Hepatocyte (in vitro differentiated cells): ENCODE results near the gene PKNOX2. TPM values are rescaled to one million over a fixed set of nuclear protein-coding genes. Genes with fewer than 3 reads are reported as not detected.
A peak's percentile ranks its signal among the peaks of the same experiment; 100 is the strongest.

ENCODE experiments used
- DNase-seq: peaks from one replicate; pipeline ENCODE4 v3.0.0-alpha.2; 2016; ENCODE audit warnings: low spot score
- H2AFZ ChIP-seq: fragments of 200-600 bp; sonication (generic); 2 replicates; pipeline ENCODE4 v1.6.0; 2016; ENCODE audit warnings: antibody characterized with exemption, mild to moderate bottlenecking
- H3K27ac ChIP-seq: fragments of 200-600 bp; sonication (generic); 2 replicates; pipeline ENCODE4 v1.5.1; 2016; ENCODE audit warnings: mild to moderate bottlenecking
- H3K27me3 ChIP-seq: fragments of 200-600 bp; sonication (generic); 2 replicates; pipeline ENCODE4 v1.6.1; 2016
- H3K36me3 ChIP-seq: fragments of 200-600 bp; sonication (generic); replicated peaks from 2 replicates; pipeline ENCODE4 v1.5.1; 2016; ENCODE audit warnings: low read depth; ENCODE audit not compliant: insufficient read depth
- H3K4me1 ChIP-seq: fragments of 200-600 bp; sonication (generic); 2 replicates; pipeline ENCODE4 v1.5.1; 2016; ENCODE audit warnings: mild to moderate bottlenecking, moderate library complexity; ENCODE audit not compliant: insufficient read depth
- H3K4me2 ChIP-seq: fragments of 200-600 bp; sonication (generic); 2 replicates; pipeline ENCODE4 v1.6.0; 2016
- H3K4me3 ChIP-seq: fragments of 200-600 bp; sonication (generic); 2 replicates; pipeline ENCODE4 v1.5.1; 2016; ENCODE audit warnings: mild to moderate bottlenecking
- H3K79me2 ChIP-seq: fragments of 200-600 bp; sonication (generic); 2 replicates; pipeline ENCODE4 v1.6.0; 2017; ENCODE audit warnings: mild to moderate bottlenecking
- H3K9me2 ChIP-seq: fragments of 200-600 bp; sonication (generic); replicated peaks from 2 replicates; pipeline ENCODE4 v1.6.0; 2017; ENCODE audit warnings: mild to moderate bottlenecking; ENCODE audit not compliant: insufficient read depth
- H3K9me3 ChIP-seq: fragments of 200-600 bp; sonication (generic); 2 replicates; pipeline ENCODE4 v1.5.1; 2016; ENCODE audit warnings: low read depth, mild to moderate bottlenecking
- H4K20me1 ChIP-seq: fragments of 200-600 bp; sonication (generic); 2 replicates; pipeline ENCODE4 v1.6.0; 2016; ENCODE audit warnings: mild to moderate bottlenecking; ENCODE audit not compliant: insufficient read depth, poor library complexity, severe bottlenecking
- EZH2 ChIP-seq: fragments of 200-600 bp; sonication (generic); IDR thresholded peaks from 2 replicates; pipeline ENCODE4 v1.6.1; 2016; ENCODE audit warnings: antibody characterized with exemption, mild to moderate bottlenecking, borderline replicate concordance
- EZH2phosphoT487 ChIP-seq: fragments of 200-600 bp; sonication (generic); IDR thresholded peaks from one replicate; pipeline ENCODE4 v1.6.1; 2018; ENCODE audit warnings: antibody characterized with exemption, mild to moderate bottlenecking, low read depth, moderate library complexity; ENCODE audit not compliant: unreplicated experiment, severe bottlenecking
- WGBS: methylation state at CpG from one replicate; pipeline ENCODE4 v1.1.6; 2016; ENCODE audit warnings: low lambda C conversion rate; ENCODE audit errors: missing lambda C conversion rate; 5-methylcytosine and 5-hydroxymethylcytosine counted together
- polyA plus RNA-seq: library from polyadenylated mRNA; unstranded; fragments of >200 nt; fragmentation: Nextera tagmentation; extraction: Ambion mirVana; gene quantifications from 2 replicates; pipeline ENCODE4 v1.2.1, GENCODE V29; 2016
- total RNA-seq: library from RNA; depleted of rRNA; stranded (reverse); fragments of >200 nt; gene quantifications from 2 replicates; pipeline ENCODE4 v1.2.3, GENCODE V29; 2014
- TF ChIP-seq, protein P1 (sequence below): fragments of 200-600 bp; sonication (generic); IDR thresholded peaks from 2 replicates; pipeline ENCODE4 v1.5.1; 2016; ENCODE audit warnings: antibody characterized with exemption, mild to moderate bottlenecking; ENCODE audit not compliant: poor library complexity

Gene PKNOX2
- total and polyA plus RNA-seq, 2 experiments from 2014 or later = 3.0 to 3.1 TPM

DNA sequence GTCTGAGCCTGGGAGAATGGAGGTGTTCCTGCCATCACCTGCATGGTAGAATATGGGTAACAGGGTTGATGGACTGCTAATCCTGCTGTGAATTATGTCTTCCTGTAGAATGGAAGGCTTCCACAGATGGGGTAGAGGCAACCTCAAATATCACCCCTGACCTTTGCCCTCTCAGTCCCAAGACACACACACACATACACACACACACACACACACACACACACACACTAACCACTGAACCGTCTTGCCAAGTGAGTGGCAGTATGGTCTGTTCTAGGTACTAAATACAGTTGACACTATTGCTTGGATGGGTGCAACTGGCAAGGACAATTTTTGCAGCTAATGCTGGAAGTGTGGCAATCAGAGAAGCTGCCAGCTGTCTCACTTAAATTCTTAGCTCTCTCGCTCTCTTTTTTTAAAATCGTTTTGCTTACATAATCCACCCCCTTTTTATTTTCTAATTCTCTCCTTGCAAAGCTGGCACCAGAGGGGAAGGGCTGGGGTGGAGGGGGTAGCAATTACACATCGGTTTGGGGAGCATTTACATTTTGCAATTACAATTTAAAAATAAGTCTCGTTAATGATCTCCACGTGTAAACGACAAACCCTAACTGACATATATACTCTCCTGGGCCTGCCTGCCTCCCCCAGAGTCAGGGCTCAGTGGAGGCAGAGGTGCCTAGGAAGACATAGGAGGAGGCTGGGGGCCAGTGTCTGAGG lies 169.0 kb downstream of the PKNOX2 start:
- Histone ChIP-seq H3K4me3 (no peak overlapping the region), H4K20me1 (no peaks in the 10 kb centered on the region), H3K4me2 (no peak overlapping the region), H3K79me2 (no peaks in the 10 kb centered on the region), H3K36me3 (no peaks in the 10 kb centered on the region), H3K9me2 (no peaks in the 10 kb centered on the region), H3K27ac (no peak overlapping the region), H3K9me3 (no peaks in the 10 kb centered on the region), H3K27me3 (no peaks in the 10 kb centered on the region), H3K4me1 (peaks cover 9% of the 10 kb centered on the region), H2AFZ (no peak overlapping the region)
- WGBS = 91% methylated on average over 7 of the region's 7 CpGs
- DNase-seq = no peak
- TF ChIP-seq, protein P1, sequence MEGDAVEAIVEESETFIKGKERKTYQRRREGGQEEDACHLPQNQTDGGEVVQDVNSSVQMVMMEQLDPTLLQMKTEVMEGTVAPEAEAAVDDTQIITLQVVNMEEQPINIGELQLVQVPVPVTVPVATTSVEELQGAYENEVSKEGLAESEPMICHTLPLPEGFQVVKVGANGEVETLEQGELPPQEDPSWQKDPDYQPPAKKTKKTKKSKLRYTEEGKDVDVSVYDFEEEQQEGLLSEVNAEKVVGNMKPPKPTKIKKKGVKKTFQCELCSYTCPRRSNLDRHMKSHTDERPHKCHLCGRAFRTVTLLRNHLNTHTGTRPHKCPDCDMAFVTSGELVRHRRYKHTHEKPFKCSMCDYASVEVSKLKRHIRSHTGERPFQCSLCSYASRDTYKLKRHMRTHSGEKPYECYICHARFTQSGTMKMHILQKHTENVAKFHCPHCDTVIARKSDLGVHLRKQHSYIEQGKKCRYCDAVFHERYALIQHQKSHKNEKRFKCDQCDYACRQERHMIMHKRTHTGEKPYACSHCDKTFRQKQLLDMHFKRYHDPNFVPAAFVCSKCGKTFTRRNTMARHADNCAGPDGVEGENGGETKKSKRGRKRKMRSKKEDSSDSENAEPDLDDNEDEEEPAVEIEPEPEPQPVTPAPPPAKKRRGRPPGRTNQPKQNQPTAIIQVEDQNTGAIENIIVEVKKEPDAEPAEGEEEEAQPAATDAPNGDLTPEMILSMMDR = no peak
- TF ChIP-seq EZH2 (no peak), EZH2phosphoT487 (no peak)

DNA sequence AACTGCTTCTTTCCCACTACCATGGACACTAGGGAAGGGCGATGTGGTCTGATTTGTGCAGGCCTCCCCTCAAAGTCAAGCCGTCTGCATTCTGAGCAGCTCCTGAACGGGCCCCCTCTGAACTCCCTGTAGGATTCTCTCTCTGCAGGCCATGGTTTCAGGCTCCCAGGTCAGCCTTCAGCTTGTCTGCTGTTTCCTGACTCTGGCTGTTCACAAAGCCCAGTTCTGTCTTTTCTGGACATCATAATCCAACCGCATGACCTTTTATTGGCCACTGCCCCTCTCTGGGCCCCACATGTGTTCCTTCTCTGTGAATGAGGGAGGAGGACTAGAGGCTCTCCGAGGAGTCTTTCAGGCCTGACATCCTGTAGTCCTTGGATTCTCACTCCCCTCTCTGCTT lies 170.6 kb downstream of the PKNOX2 start:
- H3K27me3 ChIP-seq = no peaks in the 10 kb centered on the region
- no peaks in the 10 kb centered on the region for H3K36me3 ChIP-seq
- H4K20me1 ChIP-seq = no peaks in the 10 kb centered on the region
- no peaks in the 10 kb centered on the region for H3K9me3 ChIP-seq
- TF ChIP-seq EZH2 = no peak
- TF ChIP-seq EZH2phosphoT487 = no peak
- TF ChIP-seq, protein P1 = no peak
- H3K27ac ChIP-seq = no peak overlapping the region
- no peaks in the 10 kb centered on the region for H3K79me2 ChIP-seq
- H3K4me1 ChIP-seq = peaks cover 24% of the 10 kb centered on the region
- DNase-seq = no peak
- WGBS = 54% methylated on average over 5 of the region's 5 CpGs
- H3K4me2 ChIP-seq = no peak overlapping the region
- no peak overlapping the region for H3K4me3 ChIP-seq
- H3K9me2 ChIP-seq = no peaks in the 10 kb centered on the region
- no peak overlapping the region for H2AFZ ChIP-seq

DNA sequence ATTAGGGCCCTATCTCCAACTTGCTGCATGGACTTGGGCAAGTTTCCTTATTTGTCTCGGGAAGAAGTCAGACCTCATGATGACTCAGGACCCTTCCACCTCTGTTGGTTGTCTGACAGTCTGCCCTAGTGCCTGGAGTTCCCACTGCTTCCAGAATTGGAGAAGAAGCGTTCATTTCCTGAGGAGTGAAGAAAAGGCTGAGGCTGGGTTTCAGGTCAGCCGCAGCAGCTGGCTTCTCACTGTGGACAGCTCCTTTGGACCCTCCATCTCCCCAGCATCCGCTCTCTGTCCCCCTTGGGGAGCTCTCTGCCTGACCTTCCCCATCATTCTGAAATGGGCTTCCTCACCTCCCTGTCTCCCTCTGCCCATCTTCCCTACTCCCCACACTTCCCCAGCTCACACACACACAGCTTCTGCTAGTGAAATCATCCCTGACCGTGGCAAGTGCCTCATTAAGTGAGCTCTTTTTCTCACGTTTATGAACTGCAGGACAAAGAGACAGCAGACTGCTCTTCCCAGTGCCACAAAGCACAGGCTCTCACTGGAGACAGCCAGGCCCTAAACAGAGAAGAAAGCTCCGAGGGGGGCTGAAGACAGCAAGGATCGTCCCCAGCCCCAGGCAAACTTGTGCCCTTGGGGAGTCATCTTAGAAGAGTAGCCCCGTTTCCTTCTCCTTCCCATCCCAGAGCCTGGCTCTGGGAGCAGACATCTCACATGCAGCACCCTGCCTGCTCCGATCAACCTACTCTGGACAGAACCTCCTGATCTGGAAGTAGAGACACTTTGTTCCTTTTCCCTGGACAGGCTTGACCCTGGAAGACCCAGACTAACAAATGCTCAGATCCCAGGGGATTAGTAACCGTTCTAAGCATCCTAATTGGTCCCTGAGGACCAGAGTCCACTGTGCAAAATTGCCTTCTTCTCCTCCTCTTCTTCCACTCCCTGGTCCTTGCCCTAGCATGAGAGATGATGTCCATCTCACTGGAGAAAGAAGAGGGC lies 173.6 kb downstream of the PKNOX2 start:
- WGBS = 79% methylated on average over 11 of the region's 11 CpGs
- H3K9me2 ChIP-seq = no peaks in the 10 kb centered on the region
- no peaks in the 10 kb centered on the region for H3K79me2 ChIP-seq
- TF ChIP-seq EZH2phosphoT487 (no peak), EZH2 (no peak)
- TF ChIP-seq, protein P1 = no peak
- no peak overlapping the region for H2AFZ ChIP-seq
- no peak overlapping the region for H3K4me3 ChIP-seq
- H3K4me1 ChIP-seq = peaks cover 38% of the 10 kb centered on the region
- no peaks in the 10 kb centered on the region for H3K27me3 ChIP-seq
- H3K36me3 ChIP-seq = no peaks in the 10 kb centered on the region
- peak overlapping the region; percentile 76 for H3K27ac ChIP-seq
- H4K20me1 ChIP-seq = no peaks in the 10 kb centered on the region
- no peak overlapping the region for H3K4me2 ChIP-seq
- DNase-seq = no peak
- H3K9me3 ChIP-seq = no peaks in the 10 kb centered on the region
